ENCODE measurements around the gene C22orf31.

DNA sequence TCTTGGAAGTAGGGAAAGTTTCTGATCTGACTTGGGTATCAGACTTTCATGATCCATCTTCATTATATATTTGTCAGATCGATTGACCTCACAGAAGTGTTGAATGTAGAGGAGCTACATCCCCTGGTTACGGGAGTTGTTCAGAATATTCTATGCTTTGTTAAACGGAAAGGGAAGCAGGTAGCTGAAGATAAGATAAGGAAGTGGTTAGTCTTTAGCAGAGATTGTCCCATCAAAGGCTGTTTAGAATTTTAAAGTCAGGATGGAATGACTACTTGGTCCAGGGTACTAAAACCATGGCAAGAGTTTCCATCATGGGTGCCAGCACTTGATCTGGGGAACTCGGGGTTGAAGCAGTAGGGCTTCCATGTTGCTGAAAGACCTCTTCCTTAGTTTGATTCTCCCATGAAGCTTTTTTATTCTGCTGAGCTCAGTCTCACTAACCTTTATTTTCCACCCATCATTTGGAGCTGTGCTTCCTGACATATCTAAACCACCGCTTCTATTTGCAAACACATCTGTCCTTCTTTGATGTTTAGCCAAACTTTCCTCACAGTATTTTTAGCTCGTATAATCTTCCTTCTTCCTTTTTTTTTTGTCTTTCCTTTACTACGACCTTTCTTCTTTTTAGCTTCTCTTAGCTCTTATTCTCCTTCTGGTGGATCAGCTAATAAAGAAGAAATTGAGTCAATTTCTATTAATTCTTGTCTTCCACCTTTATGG is 4.0 kb upstream of the C22orf31 start:
- TF ChIP-seq CTCF (IDR thresholded peaks at IDR 0.05; ENCODE audit: low read depth, low read length, poor library complexity, severe bottlenecking) (no peak), EZH2phosphoT487 (IDR thresholded peaks at IDR 0.05; ENCODE audit: borderline replicate concordance, low read length) (no peak)

Measured in DOHH2 (cell line).